ENCODE results near the gene ATP13A4.

DNA sequence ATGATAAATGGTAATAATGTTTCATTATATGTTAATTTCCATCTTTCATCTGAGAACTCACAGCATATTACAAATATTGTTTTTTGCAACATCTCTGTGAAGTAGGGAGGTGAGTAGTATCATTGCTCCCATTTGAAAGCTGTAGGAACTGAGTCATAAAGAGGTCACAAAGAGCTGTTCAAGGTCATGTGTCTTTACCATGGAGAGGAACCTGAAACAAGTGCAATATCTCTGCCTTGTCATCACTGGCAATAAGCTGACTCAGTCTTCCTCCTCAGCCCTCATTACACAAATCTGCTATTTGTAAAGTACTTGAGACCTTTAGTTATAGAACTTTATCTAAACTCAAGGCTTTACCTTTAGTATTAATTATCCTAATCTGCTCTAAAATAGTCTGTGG is 4.4 kb upstream of the ATP13A4 start:
- TF ChIP-seq, protein P1, sequence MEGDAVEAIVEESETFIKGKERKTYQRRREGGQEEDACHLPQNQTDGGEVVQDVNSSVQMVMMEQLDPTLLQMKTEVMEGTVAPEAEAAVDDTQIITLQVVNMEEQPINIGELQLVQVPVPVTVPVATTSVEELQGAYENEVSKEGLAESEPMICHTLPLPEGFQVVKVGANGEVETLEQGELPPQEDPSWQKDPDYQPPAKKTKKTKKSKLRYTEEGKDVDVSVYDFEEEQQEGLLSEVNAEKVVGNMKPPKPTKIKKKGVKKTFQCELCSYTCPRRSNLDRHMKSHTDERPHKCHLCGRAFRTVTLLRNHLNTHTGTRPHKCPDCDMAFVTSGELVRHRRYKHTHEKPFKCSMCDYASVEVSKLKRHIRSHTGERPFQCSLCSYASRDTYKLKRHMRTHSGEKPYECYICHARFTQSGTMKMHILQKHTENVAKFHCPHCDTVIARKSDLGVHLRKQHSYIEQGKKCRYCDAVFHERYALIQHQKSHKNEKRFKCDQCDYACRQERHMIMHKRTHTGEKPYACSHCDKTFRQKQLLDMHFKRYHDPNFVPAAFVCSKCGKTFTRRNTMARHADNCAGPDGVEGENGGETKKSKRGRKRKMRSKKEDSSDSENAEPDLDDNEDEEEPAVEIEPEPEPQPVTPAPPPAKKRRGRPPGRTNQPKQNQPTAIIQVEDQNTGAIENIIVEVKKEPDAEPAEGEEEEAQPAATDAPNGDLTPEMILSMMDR (conservative IDR thresholded peaks at IDR 0.05; ENCODE audit: low read length) = no peak
- no peak for TF ChIP-seq EZH2phosphoT487 (IDR thresholded peaks at IDR 0.05; ENCODE audit: borderline replicate concordance, low read depth, low read length)
